Transverse colon (tissue), 4 donors: ENCODE measurements around the gene OXNAD1.

ENCODE experiments used
- POLR2A ChIP-seq: fragments of 450-650 bp; IDR thresholded peaks from one replicate; pipeline ENCODE4 v1.6.1; 2016; ENCODE audit warnings: antibody characterized with exemption, mild to moderate bottlenecking, moderate library complexity
- POLR2AphosphoS5 ChIP-seq, 3 donors: sonication (generic); formaldehyde crosslinking; IDR thresholded peaks; one replicate each; pipeline ENCODE4 v1.6.1; 2016; ENCODE audit warnings: antibody characterized with exemption in 3 of 3
- TF ChIP-seq, protein P1 (sequence below), 5 experiments: fragments of 200-600 bp in 3 of 5; fragments of 450-650 bp in 2 of 5; sonication (generic) in 3 of 5; IDR thresholded peaks; 1 replicate in 2 of 5; 2 replicates in 3 of 5; pipeline ENCODE4 v1.5.1; 2016 to 2017; ENCODE audit warnings: antibody characterized with exemption in 5 of 5, inconsistent platforms in 3 of 5, mild to moderate bottlenecking in 2 of 5, moderate library complexity in 1 of 5

GRCh38 chr3:16239780-16240179 lies 25.2 kb upstream of the OXNAD1 start:
- TF ChIP-seq, protein P1, sequence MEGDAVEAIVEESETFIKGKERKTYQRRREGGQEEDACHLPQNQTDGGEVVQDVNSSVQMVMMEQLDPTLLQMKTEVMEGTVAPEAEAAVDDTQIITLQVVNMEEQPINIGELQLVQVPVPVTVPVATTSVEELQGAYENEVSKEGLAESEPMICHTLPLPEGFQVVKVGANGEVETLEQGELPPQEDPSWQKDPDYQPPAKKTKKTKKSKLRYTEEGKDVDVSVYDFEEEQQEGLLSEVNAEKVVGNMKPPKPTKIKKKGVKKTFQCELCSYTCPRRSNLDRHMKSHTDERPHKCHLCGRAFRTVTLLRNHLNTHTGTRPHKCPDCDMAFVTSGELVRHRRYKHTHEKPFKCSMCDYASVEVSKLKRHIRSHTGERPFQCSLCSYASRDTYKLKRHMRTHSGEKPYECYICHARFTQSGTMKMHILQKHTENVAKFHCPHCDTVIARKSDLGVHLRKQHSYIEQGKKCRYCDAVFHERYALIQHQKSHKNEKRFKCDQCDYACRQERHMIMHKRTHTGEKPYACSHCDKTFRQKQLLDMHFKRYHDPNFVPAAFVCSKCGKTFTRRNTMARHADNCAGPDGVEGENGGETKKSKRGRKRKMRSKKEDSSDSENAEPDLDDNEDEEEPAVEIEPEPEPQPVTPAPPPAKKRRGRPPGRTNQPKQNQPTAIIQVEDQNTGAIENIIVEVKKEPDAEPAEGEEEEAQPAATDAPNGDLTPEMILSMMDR (IDR thresholded peaks at IDR 0.05) = no peak
- TF ChIP-seq POLR2A (no peak), POLR2AphosphoS5 (IDR thresholded peaks at IDR 0.05) (no peak)
